SK-N-MC (cell line): ENCODE data around the gene RNF213.
"Not testable (repeated sequence)": the region's sequence is repeated elsewhere in the genome, so short reads cannot be mapped to it uniquely, and the experiment has no call there.

Experiments
- DNase-seq: peaks from one replicate; pipeline ENCODE4 v3.0.0-alpha.2; 2011; ENCODE audit warnings: low read depth, low spot score
- H3K27ac ChIP-seq: fragments of 200-600 bp; sonication (generic); 2 replicates; pipeline ENCODE4 v1.5.1; 2016; ENCODE audit warnings: mixed run types
- H3K36me3 ChIP-seq: fragments of 200-600 bp; sonication (generic); 2 replicates; pipeline ENCODE4 v1.6.1; 2017; ENCODE audit warnings: antibody characterized with exemption, low read length, mixed read lengths; ENCODE audit not compliant: insufficient read depth
- H3K4me3 ChIP-seq: fragments of 200-600 bp; sonication (generic); 2 replicates; pipeline ENCODE4 v1.5.1; 2016
- H3K9ac ChIP-seq: fragments of 200-600 bp; sonication (generic); 2 replicates; pipeline ENCODE4 v1.8.0; 2017; ENCODE audit warnings: mixed run types, mixed read lengths; ENCODE audit not compliant: insufficient read length
- H3K9me3 ChIP-seq: fragments of 200-600 bp; sonication (generic); 2 replicates; pipeline ENCODE4 v1.6.1; 2017; ENCODE audit warnings: low read depth, mild to moderate bottlenecking, antibody characterized with exemption, low read length, moderate library complexity, mixed read lengths
- EZH2 ChIP-seq: fragments of 200-600 bp; sonication (generic); IDR thresholded peaks from one replicate; pipeline ENCODE4 v1.6.1; 2017; ENCODE audit warnings: antibody characterized with exemption
- FOXP2 ChIP-seq: optimal IDR thresholded peaks from 2 replicates; pipeline ENCODE3; 2011; ENCODE audit warnings: mild to moderate bottlenecking, moderate library complexity; ENCODE audit not compliant: insufficient read depth; ENCODE audit errors: extremely low read length, control extremely low read depth
- POLR2AphosphoS5 ChIP-seq: IDR thresholded peaks from 2 replicates; pipeline ENCODE4 v1.6.1; 2012; ENCODE audit warnings: mild to moderate bottlenecking, low read depth, low read length, borderline replicate concordance

Gene RNF213

GRCh38 chr17:80253631-80254395, 6.8 kb upstream of the RNF213 start:
- DNase-seq = no peak
- Histone ChIP-seq H3K4me3 (no peak overlapping the region), H3K27ac (0 out of 2 replicates have a peak overlapping the region, but pooled peaks have one; percentile 43), H3K36me3 (no peaks in the 10 kb centered on the region), H3K9ac (no peak overlapping the region), H3K9me3 (no peaks in the 10 kb centered on the region)
- TF ChIP-seq EZH2 (no peak), POLR2AphosphoS5 (no peak), FOXP2 (no peak)

GRCh38 chr17:80254396-80255251, 6.0 kb upstream of the RNF213 start:
- H3K27ac ChIP-seq = peak overlapping the region; percentile 43; the same call in 1 of the 2 replicates
- H3K4me3 ChIP-seq = no peak overlapping the region
- no peak for DNase-seq
- no peak overlapping the region for H3K9ac ChIP-seq
- no peak for TF ChIP-seq FOXP2
- no peak for TF ChIP-seq EZH2
- no peak for TF ChIP-seq POLR2AphosphoS5
- no peaks in the 10 kb centered on the region for H3K9me3 ChIP-seq
- H3K36me3 ChIP-seq = no peaks in the 10 kb centered on the region

GRCh38 chr17:80256034-80256350, 4.7 kb upstream of the RNF213 start:
- H3K27ac ChIP-seq = no peak overlapping the region
- no peak for DNase-seq
- no peak overlapping the region for H3K9ac ChIP-seq

GRCh38 chr17:80257716-80258213, 2.9 kb upstream of the RNF213 start:
- H3K4me3 ChIP-seq = no peak overlapping the region
- no peaks in the 10 kb centered on the region for H3K36me3 ChIP-seq
- no peak overlapping the region for H3K9ac ChIP-seq
- H3K27ac ChIP-seq = peak overlapping the region; percentile 54
- no peaks in the 10 kb centered on the region for H3K9me3 ChIP-seq
- no peak for TF ChIP-seq FOXP2
- TF ChIP-seq POLR2AphosphoS5 = no peak
- no peak for TF ChIP-seq EZH2
- DNase-seq = no peak

More at GRCh38 chr17:80256034-80256350, 4.7 kb upstream of the RNF213 start:
- no peaks in the 10 kb centered on the region for H3K36me3 ChIP-seq
- no peaks in the 10 kb centered on the region for H3K9me3 ChIP-seq
- no peak overlapping the region for H3K4me3 ChIP-seq
- TF ChIP-seq POLR2AphosphoS5 (no peak), FOXP2 (no peak), EZH2 (no peak)

GRCh38 chr17:80258296-80258695, 2.4 kb upstream of the RNF213 start:
- H3K36me3 ChIP-seq, H3K4me3 ChIP-seq, H3K9ac ChIP-seq, H3K9me3 ChIP-seq, DNase-seq: not testable (repeated sequence)
- peak overlapping the region; percentile 78 for H3K27ac ChIP-seq

- H3K9ac ChIP-seq = no peak overlapping the region
- peak overlapping the region; percentile 78 for H3K27ac ChIP-seq
- TF ChIP-seq FOXP2 (no peak), POLR2AphosphoS5 (no peak), EZH2 (no peak)
- H3K4me3 ChIP-seq = peak overlapping the region; percentile 15; the same call in 1 of the 2 replicates
- DNase-seq = no peak
- H3K9me3 ChIP-seq = no peaks in the 10 kb centered on the region
- no peaks in the 10 kb centered on the region for H3K36me3 ChIP-seq
Measured at GRCh38 chr17:80259457-80260068, 1.1 kb upstream of the RNF213 start.

GRCh38 chr17:80260069-80260535, 550 bp upstream of the RNF213 start:
- no peak for DNase-seq
- Histone ChIP-seq H3K9ac (no peak overlapping the region), H3K4me3 (peak overlapping the region; percentile 15; the same call in 1 of the 2 replicates), H3K27ac (peak overlapping the region; percentile 78), H3K36me3 (no peaks in the 10 kb centered on the region), H3K9me3 (no peaks in the 10 kb centered on the region)
- no peak for TF ChIP-seq EZH2
- TF ChIP-seq FOXP2 = no peak
- no peak for TF ChIP-seq POLR2AphosphoS5

GRCh38 chr17:80261159-80261894, 675 bp downstream of the RNF213 start:
- no peaks in the 10 kb centered on the region for H3K36me3 ChIP-seq
- DNase-seq = peak; percentile 63
- no peaks in the 10 kb centered on the region for H3K9me3 ChIP-seq
- peak overlapping the region; percentile 93 for H3K4me3 ChIP-seq
- peak overlapping the region; percentile 84 for H3K9ac ChIP-seq
- H3K27ac ChIP-seq = peak overlapping the region; percentile 90
- peak; percentile 32; the same call in 1 of the 2 replicates for TF ChIP-seq POLR2AphosphoS5
- TF ChIP-seq FOXP2 = no peak
- TF ChIP-seq EZH2 = no peak
